ENCODE data around the gene MYBPC2.

The MYBPC2 gene

GRCh38 chr19:50457300-50457699 lies 24.6 kb downstream of the MYBPC2 start:
- Histone ChIP-seq H3K4me1 (ENCODE audit: control insufficient read depth, insufficient read depth, low read length) (no peaks in the 10 kb centered on the region), H3K4me3 (ENCODE audit: low read depth, low read length) (no peak overlapping the region), H3K36me3 (ENCODE audit: control insufficient read depth, insufficient read depth, low read length) (peaks cover 2% of the 10 kb centered on the region), H3K27me3 (ENCODE audit: control insufficient read depth, insufficient read depth, low read length) (peaks cover 13% of the 10 kb centered on the region), H3K9me3 (ENCODE audit: control insufficient read depth, insufficient read depth, low read length) (no peaks in the 10 kb centered on the region), H3K9ac (ENCODE audit: low read depth, low read length) (no peak overlapping the region)

- Histone ChIP-seq H3K9ac (ENCODE audit: low read depth, low read length) (no peak overlapping the region), H3K9me3 (ENCODE audit: control insufficient read depth, insufficient read depth, low read length) (no peaks in the 10 kb centered on the region), H3K4me3 (ENCODE audit: low read depth, low read length) (peak overlapping the region; percentile 26), H3K36me3 (ENCODE audit: control insufficient read depth, insufficient read depth, low read length) (peaks cover 2% of the 10 kb centered on the region), H3K4me1 (ENCODE audit: control insufficient read depth, insufficient read depth, low read length) (no peaks in the 10 kb centered on the region), H3K27me3 (ENCODE audit: control insufficient read depth, insufficient read depth, low read length) (peaks cover 13% of the 10 kb centered on the region)
Measured at GRCh38 chr19:50458396-50459066, 25.8 kb downstream of the MYBPC2 start.

- Histone ChIP-seq H3K27me3 (ENCODE audit: control insufficient read depth, insufficient read depth, low read length) (peaks cover 13% of the 10 kb centered on the region), H3K36me3 (ENCODE audit: control insufficient read depth, insufficient read depth, low read length) (peaks cover 2% of the 10 kb centered on the region), H3K4me3 (ENCODE audit: low read depth, low read length) (no peak overlapping the region), H3K9ac (ENCODE audit: low read depth, low read length) (no peak overlapping the region), H3K4me1 (ENCODE audit: control insufficient read depth, insufficient read depth, low read length) (no peaks in the 10 kb centered on the region), H3K9me3 (ENCODE audit: control insufficient read depth, insufficient read depth, low read length) (no peaks in the 10 kb centered on the region)
Measured at GRCh38 chr19:50459067-50459456, 26.4 kb downstream of the MYBPC2 start.

- no peaks in the 10 kb centered on the region for H3K4me1 ChIP-seq (ENCODE audit: control insufficient read depth, insufficient read depth, low read length)
- no peaks in the 10 kb centered on the region for H3K9me3 ChIP-seq (ENCODE audit: control insufficient read depth, insufficient read depth, low read length)
- H3K9ac ChIP-seq (ENCODE audit: low read depth, low read length): no peak overlapping the region
- H3K36me3 ChIP-seq (ENCODE audit: control insufficient read depth, insufficient read depth, low read length): peaks cover 2% of the 10 kb centered on the region
- peaks cover 13% of the 10 kb centered on the region for H3K27me3 ChIP-seq (ENCODE audit: control insufficient read depth, insufficient read depth, low read length)
- no peak overlapping the region for H3K4me3 ChIP-seq (ENCODE audit: low read depth, low read length)
Measured at GRCh38 chr19:50459638-50460037, 26.9 kb downstream of the MYBPC2 start.

GRCh38 chr19:50460161-50460765 lies 27.6 kb downstream of the MYBPC2 start:
- no peaks in the 10 kb centered on the region for H3K9me3 ChIP-seq (ENCODE audit: control insufficient read depth, insufficient read depth, low read length)
- H3K4me3 ChIP-seq (ENCODE audit: low read depth, low read length): no peak overlapping the region
- no peak overlapping the region for H3K9ac ChIP-seq (ENCODE audit: low read depth, low read length)
- peaks cover 13% of the 10 kb centered on the region for H3K27me3 ChIP-seq (ENCODE audit: control insufficient read depth, insufficient read depth, low read length)
- peaks cover 2% of the 10 kb centered on the region for H3K36me3 ChIP-seq (ENCODE audit: control insufficient read depth, insufficient read depth, low read length)
- H3K4me1 ChIP-seq (ENCODE audit: control insufficient read depth, insufficient read depth, low read length): no peaks in the 10 kb centered on the region

DNA sequence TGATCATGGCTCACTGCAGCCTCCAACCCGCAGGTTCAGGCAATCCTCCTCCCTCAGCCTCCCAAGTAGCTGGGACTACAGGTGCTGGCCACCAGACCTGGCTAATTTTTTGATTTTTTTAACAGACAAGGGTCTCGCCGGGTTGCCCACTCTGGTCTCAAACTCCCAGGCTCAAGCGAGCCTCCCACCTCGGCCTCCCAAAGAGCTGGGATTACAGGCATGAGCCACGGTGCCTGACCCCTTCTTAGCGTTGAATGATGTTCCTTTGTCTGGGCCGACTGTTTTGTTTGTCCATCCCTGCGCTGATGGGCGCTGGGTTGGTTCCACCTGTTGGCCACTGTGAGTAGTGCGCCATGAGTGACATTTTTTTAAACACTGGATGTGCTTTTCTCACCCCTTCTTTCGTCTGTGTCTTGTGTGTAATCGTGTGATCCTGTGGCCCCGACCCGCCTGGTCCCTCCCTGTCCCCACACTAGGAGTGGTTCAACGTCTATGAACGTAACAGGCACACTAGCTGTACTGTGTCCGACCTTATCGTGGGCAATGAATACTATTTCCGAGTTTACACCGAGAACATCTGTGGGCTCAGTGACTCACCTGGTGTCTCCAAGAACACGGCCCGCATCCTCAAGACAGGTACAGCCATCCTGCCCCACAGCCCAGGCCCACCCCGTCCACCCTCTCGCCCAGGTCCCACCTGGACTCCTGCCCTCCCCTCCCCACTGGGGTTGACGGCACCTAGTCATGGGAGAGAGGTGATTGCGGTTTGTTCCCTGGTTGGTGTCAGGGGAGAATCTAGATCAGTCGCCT lies 28.6 kb downstream of the MYBPC2 start:
- peaks cover 13% of the 10 kb centered on the region for H3K27me3 ChIP-seq (ENCODE audit: control insufficient read depth, insufficient read depth, low read length)
- H3K36me3 ChIP-seq (ENCODE audit: control insufficient read depth, insufficient read depth, low read length): peaks cover 2% of the 10 kb centered on the region
- H3K9me3 ChIP-seq (ENCODE audit: control insufficient read depth, insufficient read depth, low read length): no peaks in the 10 kb centered on the region
- no peaks in the 10 kb centered on the region for H3K4me1 ChIP-seq (ENCODE audit: control insufficient read depth, insufficient read depth, low read length)
- H3K9ac ChIP-seq (ENCODE audit: low read depth, low read length): no peak overlapping the region
- H3K4me3 ChIP-seq (ENCODE audit: low read depth, low read length): no peak overlapping the region

DNA sequence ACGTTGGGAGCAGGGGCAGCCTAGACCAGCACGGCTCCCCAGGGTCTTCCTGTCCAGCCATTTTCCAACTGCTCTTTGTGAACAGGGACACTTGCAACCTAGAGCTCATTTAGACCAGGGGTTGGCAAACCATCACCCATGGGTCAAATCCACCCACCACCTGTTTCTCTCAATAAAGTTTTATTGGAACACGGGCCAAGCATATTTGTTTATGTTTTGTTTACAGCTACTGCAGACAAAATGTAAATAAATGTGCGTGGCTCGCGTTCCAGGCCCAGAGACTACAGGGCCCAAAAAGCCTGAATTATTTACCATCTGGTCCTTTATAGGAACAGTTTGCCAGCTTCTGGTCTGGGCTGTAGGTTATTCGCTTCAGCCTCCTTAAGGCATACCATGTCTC lies 30.3 kb downstream of the MYBPC2 start:
- no peaks in the 10 kb centered on the region for H3K4me1 ChIP-seq (ENCODE audit: control insufficient read depth, insufficient read depth, low read length)
- H3K4me3 ChIP-seq (ENCODE audit: low read depth, low read length): no peak overlapping the region
- no peak overlapping the region for H3K9ac ChIP-seq (ENCODE audit: low read depth, low read length)
- no peaks in the 10 kb centered on the region for H3K9me3 ChIP-seq (ENCODE audit: control insufficient read depth, insufficient read depth, low read length)
- H3K27me3 ChIP-seq (ENCODE audit: control insufficient read depth, insufficient read depth, low read length): peaks cover 5% of the 10 kb centered on the region
- peaks cover 2% of the 10 kb centered on the region for H3K36me3 ChIP-seq (ENCODE audit: control insufficient read depth, insufficient read depth, low read length)

DNA sequence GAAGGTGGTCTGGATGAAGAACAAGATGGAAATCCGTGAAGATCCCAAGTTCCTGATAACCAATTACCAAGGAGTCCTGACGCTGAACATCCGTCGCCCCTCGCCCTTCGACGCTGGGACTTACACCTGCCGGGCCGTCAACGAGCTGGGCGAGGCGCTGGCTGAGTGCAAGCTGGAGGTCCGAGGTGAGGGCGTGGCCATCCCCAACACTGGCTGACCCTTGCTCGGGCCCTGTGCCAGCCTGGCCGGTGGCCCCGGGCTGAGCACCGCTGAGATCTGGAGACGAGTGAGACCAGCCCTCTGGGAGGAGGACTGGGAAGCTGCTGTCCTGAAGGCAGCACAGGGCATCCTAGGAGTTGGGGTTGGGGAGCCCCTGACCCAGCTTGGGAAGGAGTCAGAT lies 31.7 kb downstream of the MYBPC2 start:
- Histone ChIP-seq H3K4me1 (ENCODE audit: control insufficient read depth, insufficient read depth, low read length) (no peaks in the 10 kb centered on the region), H3K9me3 (ENCODE audit: control insufficient read depth, insufficient read depth, low read length) (no peaks in the 10 kb centered on the region), H3K4me3 (ENCODE audit: low read depth, low read length) (no peak overlapping the region), H3K36me3 (ENCODE audit: control insufficient read depth, insufficient read depth, low read length) (peaks cover 2% of the 10 kb centered on the region), H3K9ac (ENCODE audit: low read depth, low read length) (no peak overlapping the region), H3K27me3 (ENCODE audit: control insufficient read depth, insufficient read depth, low read length) (no peaks in the 10 kb centered on the region)

DNA sequence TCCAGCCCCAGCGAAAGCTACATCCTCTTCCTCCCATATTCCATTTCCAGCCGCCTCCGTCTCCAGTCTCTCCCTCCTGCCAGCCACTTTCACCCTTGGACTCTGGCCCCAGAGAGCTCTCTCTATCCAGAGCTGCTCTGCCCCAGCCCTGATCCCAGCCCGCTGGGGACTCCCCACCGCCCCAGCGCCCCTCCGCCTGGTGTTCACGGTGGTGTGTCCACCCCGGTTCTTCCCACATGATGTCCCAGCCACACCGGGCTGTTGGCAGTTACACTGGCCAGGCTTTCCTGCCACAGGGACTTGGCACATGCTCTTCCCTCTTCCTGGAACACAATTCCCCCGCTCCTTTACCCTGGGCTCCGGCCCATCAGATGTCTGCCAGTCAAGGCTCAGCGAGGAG lies 32.3 kb downstream of the MYBPC2 start:
- no peak overlapping the region for H3K4me3 ChIP-seq (ENCODE audit: low read depth, low read length)

DNA sequence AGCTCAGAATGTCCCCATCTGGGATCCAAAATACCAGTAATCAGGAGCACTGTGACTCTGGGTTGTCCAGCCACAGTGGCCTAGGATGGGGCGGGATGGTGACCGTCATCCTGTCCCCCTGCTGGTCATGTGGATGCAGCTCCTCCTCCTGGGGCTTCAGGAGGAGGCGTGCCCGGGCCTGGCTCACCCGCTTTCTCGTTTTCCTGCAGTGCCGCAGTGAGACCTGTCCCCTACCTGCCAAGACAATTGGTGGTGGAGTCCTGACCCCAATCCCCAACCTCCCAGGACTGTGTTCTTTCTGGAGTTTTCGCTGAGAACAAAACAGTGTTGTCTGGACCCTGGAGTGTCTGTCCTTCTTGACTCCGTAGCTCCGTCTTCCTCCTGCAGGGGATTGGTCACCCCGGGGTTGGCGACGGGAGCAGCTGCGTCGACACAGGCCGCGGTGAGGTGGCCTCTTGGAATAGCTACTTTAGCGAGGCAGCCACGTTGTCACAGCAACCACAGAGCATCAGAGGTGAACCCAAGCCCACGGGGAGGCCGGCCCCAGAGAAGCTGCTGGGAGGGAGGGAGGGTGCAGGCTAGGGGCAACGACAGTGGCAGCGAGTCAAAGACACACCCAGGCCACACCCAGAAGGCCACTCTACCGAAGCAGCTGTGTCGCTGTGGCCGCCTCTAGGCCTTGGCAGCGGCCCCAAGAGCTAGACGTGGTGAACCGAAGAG lies 33.5 kb downstream of the MYBPC2 start:
- no peaks in the 10 kb centered on the region for H3K9me3 ChIP-seq (ENCODE audit: control insufficient read depth, insufficient read depth, low read length)
- H3K36me3 ChIP-seq (ENCODE audit: control insufficient read depth, insufficient read depth, low read length): peaks cover 2% of the 10 kb centered on the region
- H3K27me3 ChIP-seq (ENCODE audit: control insufficient read depth, insufficient read depth, low read length): no peaks in the 10 kb centered on the region
- H3K4me3 ChIP-seq (ENCODE audit: low read depth, low read length): no peak overlapping the region
- H3K9ac ChIP-seq (ENCODE audit: low read depth, low read length): no peak overlapping the region
- H3K4me1 ChIP-seq (ENCODE audit: control insufficient read depth, insufficient read depth, low read length): no peaks in the 10 kb centered on the region

More for the DNA sequence above, 32.3 kb downstream of the MYBPC2 start:
- H3K9me3 ChIP-seq (ENCODE audit: control insufficient read depth, insufficient read depth, low read length): no peaks in the 10 kb centered on the region
- no peak overlapping the region for H3K9ac ChIP-seq (ENCODE audit: low read depth, low read length)
- peaks cover 2% of the 10 kb centered on the region for H3K36me3 ChIP-seq (ENCODE audit: control insufficient read depth, insufficient read depth, low read length)
- H3K4me1 ChIP-seq (ENCODE audit: control insufficient read depth, insufficient read depth, low read length): no peaks in the 10 kb centered on the region
- H3K27me3 ChIP-seq (ENCODE audit: control insufficient read depth, insufficient read depth, low read length): no peaks in the 10 kb centered on the region

GRCh38 chr19:50466706-50467039 lies 34.0 kb downstream of the MYBPC2 start:
- Histone ChIP-seq H3K9me3 (ENCODE audit: control insufficient read depth, insufficient read depth, low read length) (no peaks in the 10 kb centered on the region), H3K9ac (ENCODE audit: low read depth, low read length) (no peak overlapping the region), H3K4me1 (ENCODE audit: control insufficient read depth, insufficient read depth, low read length) (no peaks in the 10 kb centered on the region), H3K4me3 (ENCODE audit: low read depth, low read length) (no peak overlapping the region), H3K27me3 (ENCODE audit: control insufficient read depth, insufficient read depth, low read length) (no peaks in the 10 kb centered on the region), H3K36me3 (ENCODE audit: control insufficient read depth, insufficient read depth, low read length) (peaks cover 2% of the 10 kb centered on the region)

Measured in iPS-15b (cell line).